M059J (cell line): Measurements from ENCODE around the gene ITGB7. TPM values are rescaled to one million over a fixed set of nuclear protein-coding genes. Genes with fewer than 3 reads are reported as not detected.

Source experiments
- DNase-seq: peaks from one replicate; pipeline ENCODE4 v3.0.0-alpha.2; 2012; ENCODE audit warnings: low read depth
- total RNA-seq: library from RNA; depleted of rRNA; stranded (reverse); fragments of >200 nt; shearing (Covaris generic); gene quantifications from 2 replicates; pipeline ENCODE4 v1.2.3, GENCODE V29; 2014; rRNA removed

The ITGB7 gene
- total RNA-seq, 1 experiment from 2014 or later: not detected

GRCh38 chr12:53145383-53146260 lies 61.4 kb downstream of the ITGB7 start:
- peak; percentile 4 for DNase-seq

- no peak for DNase-seq
These were observed 63.7 kb downstream of the ITGB7 start for GRCh38 chr12:53143355-53143754.

Other genes with a start within 250 kb of the ITGB7 start
- gene EIF4B, start 200.8 kb downstream of the ITGB7 start, total RNA-seq: 248 and 279 TPM in 2 replicates
- 31.1 and 39.9 TPM in 2 replicates for gene TNS2, start 157.2 kb downstream of the ITGB7 start, total RNA-seq
- 11.2 and 15.4 TPM in 2 replicates for gene SPRYD3, start 127.9 kb downstream of the ITGB7 start, total RNA-seq
- gene IGFBP6, start 109.6 kb downstream of the ITGB7 start, total RNA-seq: 318 and 394 TPM in 2 replicates
- 0.22 TPM in 1 of 2 replicates, not detected in the other for gene SOAT2, start 103.8 kb downstream of the ITGB7 start, total RNA-seq
- gene ZNF740, start 26.5 kb downstream of the ITGB7 start, total RNA-seq: 9.5 and 11.7 TPM in 2 replicates
- 0.89 and 2.6 TPM in 2 replicates for gene CSAD, start 26.3 kb downstream of the ITGB7 start, total RNA-seq
- gene RARG, start 25.0 kb upstream of the ITGB7 start, total RNA-seq: 16.7 and 22.1 TPM in 2 replicates
- 2.9 and 9.0 TPM in 2 replicates for gene ESPL1, start 61.0 kb upstream of the ITGB7 start, total RNA-seq
- 404 and 498 TPM in 2 replicates for gene PFDN5, start 88.3 kb upstream of the ITGB7 start, total RNA-seq
- gene MYG1, start 92.4 kb upstream of the ITGB7 start, total RNA-seq: 43.6 and 53.1 TPM in 2 replicates
- 34.7 and 51.6 TPM in 2 replicates for gene AAAS, start 114.4 kb upstream of the ITGB7 start, total RNA-seq
- gene SP7, start 129.1 kb upstream of the ITGB7 start, total RNA-seq: not detected in 2 replicates
- gene SP1, start 172.9 kb upstream of the ITGB7 start, total RNA-seq: 26.2 and 41.5 TPM in 2 replicates
- not detected in 2 replicates for gene AMHR2, start 216.6 kb upstream of the ITGB7 start, total RNA-seq
- 145 and 146 TPM in 2 replicates for gene PRR13, start 234.5 kb upstream of the ITGB7 start, total RNA-seq
- gene PCBP2, start 244.9 kb upstream of the ITGB7 start, total RNA-seq: 90.2 and 194 TPM in 2 replicates